K562 (cell line): ENCODE measurements around the gene MASP1. TPM values are rescaled to one million over a fixed set of nuclear protein-coding genes. Genes with fewer than 3 reads are reported as not detected.

ENCODE experiments used
- ESRRA ChIP-seq: fragments of 450-650 bp; IDR thresholded peaks from 2 replicates; pipeline ENCODE4 v1.6.1; 2014; ENCODE audit warnings: low read depth, mild to moderate bottlenecking, moderate library complexity, borderline replicate concordance
- GABPA ChIP-seq: fragments of 200-800 bp; sonication (Bioruptor generic); conservative IDR thresholded peaks from 2 replicates; pipeline ENCODE4 v1.6.1; 2016; ENCODE audit warnings: low read depth, missing genetic modification characterization, missing compliant biosample characterization
- KLF1 ChIP-seq: fragments of 450-650 bp; IDR thresholded peaks from 2 replicates; pipeline ENCODE4 v1.6.1; 2016; ENCODE audit warnings: missing genetic modification characterization, missing compliant biosample characterization
- POLR2AphosphoS2 ChIP-seq: IDR thresholded peaks from 2 replicates; pipeline ENCODE4 v1.6.1; 2012; ENCODE audit warnings: low read length, improper control_type of control experiment
- POLR2AphosphoS5 ChIP-seq: IDR thresholded peaks from 2 replicates; pipeline ENCODE4 v1.6.1; 2011; ENCODE audit warnings: mild to moderate bottlenecking, low read depth, low read length, moderate library complexity; ENCODE audit not compliant: control insufficient read depth, insufficient read depth
- RAD21 ChIP-seq, 2 experiments: fragments of 250-450 bp in 1 of 2; fragments of 450-650 bp in 1 of 2; sonication (Bioruptor Pico) in 1 of 2; formaldehyde crosslinking in 1 of 2; IDR thresholded peaks in 1 of 2; conservative IDR thresholded peaks in 1 of 2; 2 replicates each; pipeline versions ENCODE4 v1.4.0 to v1.8.0; 2020 to 2022; ENCODE audit warnings: mild to moderate bottlenecking in 2 of 2, moderate library complexity in 1 of 2
- RBM39 ChIP-seq: fragments of 200-400 bp; formaldehyde crosslinking; optimal IDR thresholded peaks from 2 replicates; pipeline ENCODE3; 2018; ENCODE audit warnings: low read depth, low read length
- STAG1 ChIP-seq: sonication (generic); formaldehyde crosslinking; IDR thresholded peaks from 2 replicates; pipeline ENCODE4 v1.5.0; 2020; ENCODE audit warnings: missing genetic modification reagents, borderline replicate concordance
- polyA plus RNA-seq, 8 experiments: library from polyadenylated mRNA; depleted of rRNA in 4 of 8; stranded (reverse) in 5 of 8; unstranded in 3 of 8; fragments of >200 nt; fragmentation: Nextera tagmentation in 2 of 8; fragmentation: Illumina TruSeq in 1 of 8; extraction: Ambion mirVana in 2 of 8; extraction: Trizol in 1 of 8; gene quantifications; 2 replicates each; pipeline versions ENCODE4 v1.2.1 to v1.2.3, GENCODE V29; 2011 to 2014; ENCODE audit warnings: inconsistent platforms in 1 of 8, missing spikeins in 1 of 8
- total RNA-seq, 7 experiments: library from RNA; depleted of rRNA in 6 of 7; stranded (reverse); fragments of >200 nt in 6 of 7; fragmentation: Illumina TruSeq in 2 of 7; extraction: Trizol in 2 of 7; gene quantifications; 2 replicates each; pipeline versions ENCODE4 v1.2.1 to v1.2.3, GENCODE V29; 2011 to 2021; ENCODE audit warnings: low replicate concordance in 1 of 7
- TF ChIP-seq, protein P1 (sequence below): fragments of 450-650 bp; formaldehyde crosslinking; IDR thresholded peaks from 2 replicates; pipeline ENCODE4 v1.4.0; 2020; ENCODE audit warnings: mild to moderate bottlenecking, mixed read lengths
- TF ChIP-seq, protein P2 (sequence below): fragments of 450-650 bp; formaldehyde crosslinking; IDR thresholded peaks from 2 replicates; pipeline ENCODE4 v1.4.0; 2020; ENCODE audit warnings: mild to moderate bottlenecking, moderate library complexity

Gene MASP1
- total and polyA plus RNA-seq, 9 of the 15 experiments (the other 6 are each of a cell fraction or from before 2014, with no cell fraction given) = 0.03 to 0.24 (median 0.20) TPM; not detected in 3

GRCh38 chr3:187318819-187319616 lies 27.5 kb upstream of the MASP1 start (continued):
- TF ChIP-seq, protein P1, sequence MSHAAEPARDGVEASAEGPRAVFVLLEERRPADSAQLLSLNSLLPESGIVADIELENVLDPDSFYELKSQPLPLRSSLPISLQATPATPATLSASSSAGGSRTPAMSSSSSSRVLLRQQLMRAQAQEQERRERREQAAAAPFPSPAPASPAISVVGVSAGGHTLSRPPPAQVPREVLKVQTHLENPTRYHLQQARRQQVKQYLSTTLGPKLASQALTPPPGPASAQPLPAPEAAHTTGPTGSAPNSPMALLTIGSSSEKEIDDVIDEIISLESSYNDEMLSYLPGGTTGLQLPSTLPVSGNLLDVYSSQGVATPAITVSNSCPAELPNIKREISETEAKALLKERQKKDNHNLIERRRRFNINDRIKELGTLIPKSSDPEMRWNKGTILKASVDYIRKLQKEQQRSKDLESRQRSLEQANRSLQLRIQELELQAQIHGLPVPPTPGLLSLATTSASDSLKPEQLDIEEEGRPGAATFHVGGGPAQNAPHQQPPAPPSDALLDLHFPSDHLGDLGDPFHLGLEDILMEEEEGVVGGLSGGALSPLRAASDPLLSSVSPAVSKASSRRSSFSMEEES = peak; percentile 90
- TF ChIP-seq GABPA = peak; percentile 43; the same call in 1 of the 2 replicates
- peak; percentile 95 to 96 for TF ChIP-seq RAD21 (CRISPR knock-in tag; conservative IDR thresholded peaks at IDR 0.05 in 1 of 2, IDR thresholded peaks at IDR 0.05 in 1 of 2)
- TF ChIP-seq POLR2AphosphoS5 = no peak
- TF ChIP-seq RBM39 = no peak
- TF ChIP-seq STAG1 (CRISPR knock-in tag) = peak; percentile 79; the same call in 1 of the 2 replicates
- TF ChIP-seq ESRRA = 0 out of 2 replicates have a peak, but pooled peaks have one; percentile 26
- TF ChIP-seq, protein P2, sequence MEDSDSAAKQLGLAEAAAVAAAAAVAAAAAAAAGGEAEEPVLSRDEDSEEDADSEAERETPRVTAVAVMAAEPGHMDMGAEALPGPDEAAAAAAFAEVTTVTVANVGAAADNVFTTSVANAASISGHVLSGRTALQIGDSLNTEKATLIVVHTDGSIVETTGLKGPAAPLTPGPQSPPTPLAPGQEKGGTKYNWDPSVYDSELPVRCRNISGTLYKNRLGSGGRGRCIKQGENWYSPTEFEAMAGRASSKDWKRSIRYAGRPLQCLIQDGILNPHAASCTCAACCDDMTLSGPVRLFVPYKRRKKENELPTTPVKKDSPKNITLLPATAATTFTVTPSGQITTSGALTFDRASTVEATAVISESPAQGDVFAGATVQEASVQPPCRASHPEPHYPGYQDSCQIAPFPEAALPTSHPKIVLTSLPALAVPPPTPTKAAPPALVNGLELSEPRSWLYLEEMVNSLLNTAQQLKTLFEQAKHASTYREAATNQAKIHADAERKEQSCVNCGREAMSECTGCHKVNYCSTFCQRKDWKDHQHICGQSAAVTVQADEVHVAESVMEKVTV (CRISPR knock-in tag) = peak; percentile 90
- TF ChIP-seq POLR2AphosphoS2 = no peak
- TF ChIP-seq KLF1 (tag) = no peak
